NCI-H1436 (cell line): ENCODE results near the gene TRIM13.
"Not testable (repeated sequence)": the region's sequence is repeated elsewhere in the genome, so short reads cannot be mapped to it uniquely, and the experiment has no call there.

ENCODE experiments used
- DNase-seq: peaks from one replicate; lab custom pipeline; 2025; lab: John Stamatoyannopoulos, UW

The TRIM13 gene

GRCh38 chr13:50060718-50061117 is 63.9 kb downstream of the TRIM13 start:
- no peak for DNase-seq

GRCh38 chr13:50062336-50062735 is 65.5 kb downstream of the TRIM13 start:
- not testable (repeated sequence) for DNase-seq

DNA sequence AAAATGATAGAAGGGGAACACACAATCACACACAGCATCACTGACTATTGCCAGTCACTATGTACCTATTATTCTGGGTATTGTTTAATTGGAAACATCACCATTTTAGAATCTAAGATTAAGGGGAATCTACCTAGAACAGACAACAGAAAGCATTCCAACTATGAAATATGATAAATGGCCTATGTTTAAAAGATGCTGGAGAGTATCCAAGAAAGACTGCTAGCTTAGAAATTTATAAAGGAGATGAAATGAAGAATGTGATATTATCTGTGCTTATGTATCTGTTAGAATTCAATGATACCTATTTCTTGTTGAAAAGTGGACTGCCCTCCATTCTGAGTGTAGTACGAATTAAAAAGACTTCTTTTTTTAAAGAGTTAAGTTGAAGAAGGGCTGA is 68.9 kb downstream of the TRIM13 start:
- DNase-seq: no peak
